Loucy (cell line): ENCODE data around the gene NLRC5.

Source experiments
- H2AFZ ChIP-seq: fragments of 200-600 bp; sonication (generic); 2 replicates; pipeline ENCODE4 v1.6.0; 2016; ENCODE audit warnings: antibody characterized with exemption, mild to moderate bottlenecking, low read length, moderate library complexity
- H3F3A ChIP-seq: fragments of 200-600 bp; 2 replicates; pipeline ENCODE4 v1.6.0; 2016; ENCODE audit warnings: antibody characterized with exemption, low read depth, mild to moderate bottlenecking
- H3K27me3 ChIP-seq: fragments of 200-600 bp; sonication (generic); 2 replicates; pipeline ENCODE4 v1.6.1; 2014; ENCODE audit warnings: low read length, mild to moderate bottlenecking; ENCODE audit not compliant: insufficient read depth, poor library complexity, severe bottlenecking
- H3K36me3 ChIP-seq: fragments of 200-600 bp; sonication (generic); 2 replicates; pipeline ENCODE4 v1.6.1; 2016; ENCODE audit warnings: low read length; ENCODE audit not compliant: insufficient read depth
- H3K4me1 ChIP-seq: fragments of 200-600 bp; sonication (generic); 2 replicates; pipeline ENCODE4 v1.5.1; 2014; ENCODE audit warnings: low read length, mild to moderate bottlenecking; ENCODE audit not compliant: insufficient read depth, poor library complexity, severe bottlenecking
- H3K4me2 ChIP-seq: fragments of 200-600 bp; sonication (generic); 2 replicates; pipeline ENCODE4 v1.6.0; 2014; ENCODE audit warnings: antibody characterized with exemption, low read length, low read depth, mild to moderate bottlenecking; ENCODE audit not compliant: poor library complexity, severe bottlenecking
- H3K4me3 ChIP-seq: fragments of 200-600 bp; sonication (generic); 2 replicates; pipeline ENCODE4 v1.5.1; 2014; ENCODE audit warnings: low read length, mild to moderate bottlenecking, mixed read lengths; ENCODE audit not compliant: poor library complexity, severe bottlenecking
- H3K79me2 ChIP-seq: fragments of 200-600 bp; sonication (generic); 2 replicates; pipeline ENCODE4 v1.6.1; 2014; ENCODE audit warnings: low read length; ENCODE audit not compliant: insufficient read depth
- H3K9ac ChIP-seq: fragments of 200-600 bp; sonication (generic); 2 replicates; pipeline ENCODE4 v1.6.0; 2014; ENCODE audit warnings: mild to moderate bottlenecking, low read depth, low read length, moderate library complexity; ENCODE audit not compliant: poor library complexity, severe bottlenecking
- H3K9me2 ChIP-seq: fragments of 200-600 bp; sonication (generic); replicated peaks from 2 replicates; pipeline ENCODE4 v1.6.1; 2016; ENCODE audit warnings: low read depth, low read length, mixed read lengths
- H3K9me3 ChIP-seq: fragments of 200-600 bp; sonication (generic); 2 replicates; pipeline ENCODE4 v1.6.1; 2014; ENCODE audit warnings: mild to moderate bottlenecking, antibody characterized with exemption, low read length, low read depth; ENCODE audit not compliant: insufficient read depth
- H4K20me1 ChIP-seq: fragments of 200-600 bp; sonication (generic); 2 replicates; pipeline ENCODE4 v1.6.0; 2014; ENCODE audit warnings: antibody characterized with exemption, low read length, mild to moderate bottlenecking; ENCODE audit not compliant: insufficient read depth, poor library complexity, severe bottlenecking
- EZH2phosphoT487 ChIP-seq: fragments of 200-600 bp; IDR thresholded peaks from 2 replicates; pipeline ENCODE4 v1.6.1; 2018; ENCODE audit warnings: antibody characterized with exemption, mild to moderate bottlenecking, moderate library complexity, borderline replicate concordance
- TF ChIP-seq, protein P1 (sequence below): fragments of 200-600 bp; sonication (generic); conservative IDR thresholded peaks from 2 replicates; pipeline ENCODE4 v1.5.1; 2014; ENCODE audit warnings: mild to moderate bottlenecking, antibody characterized with exemption, low read length

Gene NLRC5

DNA sequence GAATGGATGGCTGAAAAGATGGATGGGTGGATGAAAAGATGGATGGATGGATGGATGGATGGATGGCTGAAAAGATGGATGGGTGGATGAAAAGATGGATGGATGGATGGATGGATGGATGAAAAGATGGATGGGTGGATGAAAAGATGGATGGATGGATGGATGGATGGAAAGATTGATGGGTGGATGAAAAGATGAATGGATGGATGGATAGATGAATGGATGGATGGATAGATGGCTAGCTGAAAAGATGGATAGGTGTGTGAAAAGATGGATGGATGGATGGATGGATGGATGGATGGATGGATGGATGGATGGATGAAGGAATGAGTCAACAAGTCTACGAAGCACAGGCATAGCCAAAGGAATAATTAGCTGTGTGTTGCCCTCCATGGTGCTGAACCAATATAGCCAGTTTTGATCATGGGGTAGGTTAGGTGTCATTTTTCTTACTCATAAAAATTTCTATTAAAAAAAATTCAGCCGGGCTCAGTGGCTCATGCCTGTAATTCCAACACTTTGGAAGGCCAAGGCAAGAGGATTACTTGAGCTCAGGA is 41.1 kb downstream of the NLRC5 start:
- Histone ChIP-seq H2AFZ (no peak overlapping the region), H4K20me1 (no peaks in the 10 kb centered on the region), H3K9ac (no peak overlapping the region), H3K27me3 (no peaks in the 10 kb centered on the region), H3K9me2 (no peaks in the 10 kb centered on the region), H3K79me2 (no peaks in the 10 kb centered on the region), H3K36me3 (peaks cover 4% of the 10 kb centered on the region; the same call in 1 of the 2 replicates), H3K4me3 (no peak overlapping the region), H3F3A (no peaks in the 10 kb centered on the region), H3K4me1 (peaks cover 10% of the 10 kb centered on the region), H3K9me3 (no peaks in the 10 kb centered on the region), H3K4me2 (no peak overlapping the region)
- TF ChIP-seq, protein P1, sequence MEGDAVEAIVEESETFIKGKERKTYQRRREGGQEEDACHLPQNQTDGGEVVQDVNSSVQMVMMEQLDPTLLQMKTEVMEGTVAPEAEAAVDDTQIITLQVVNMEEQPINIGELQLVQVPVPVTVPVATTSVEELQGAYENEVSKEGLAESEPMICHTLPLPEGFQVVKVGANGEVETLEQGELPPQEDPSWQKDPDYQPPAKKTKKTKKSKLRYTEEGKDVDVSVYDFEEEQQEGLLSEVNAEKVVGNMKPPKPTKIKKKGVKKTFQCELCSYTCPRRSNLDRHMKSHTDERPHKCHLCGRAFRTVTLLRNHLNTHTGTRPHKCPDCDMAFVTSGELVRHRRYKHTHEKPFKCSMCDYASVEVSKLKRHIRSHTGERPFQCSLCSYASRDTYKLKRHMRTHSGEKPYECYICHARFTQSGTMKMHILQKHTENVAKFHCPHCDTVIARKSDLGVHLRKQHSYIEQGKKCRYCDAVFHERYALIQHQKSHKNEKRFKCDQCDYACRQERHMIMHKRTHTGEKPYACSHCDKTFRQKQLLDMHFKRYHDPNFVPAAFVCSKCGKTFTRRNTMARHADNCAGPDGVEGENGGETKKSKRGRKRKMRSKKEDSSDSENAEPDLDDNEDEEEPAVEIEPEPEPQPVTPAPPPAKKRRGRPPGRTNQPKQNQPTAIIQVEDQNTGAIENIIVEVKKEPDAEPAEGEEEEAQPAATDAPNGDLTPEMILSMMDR, result no peak
- no peak for TF ChIP-seq EZH2phosphoT487

GRCh38 chr16:57031156-57031555 is 41.8 kb downstream of the NLRC5 start:
- H3K9ac ChIP-seq, result no peak overlapping the region
- H3K4me3 ChIP-seq, result no peak overlapping the region
- peaks cover 10% of the 10 kb centered on the region for H3K4me1 ChIP-seq
- H2AFZ ChIP-seq, result no peak overlapping the region
- TF ChIP-seq, protein P1, result no peak
- TF ChIP-seq EZH2phosphoT487, result no peak
- H3K79me2 ChIP-seq, result no peaks in the 10 kb centered on the region
- H4K20me1 ChIP-seq, result no peaks in the 10 kb centered on the region
- H3K27me3 ChIP-seq, result no peaks in the 10 kb centered on the region
- no peaks in the 10 kb centered on the region for H3K9me3 ChIP-seq
- no peaks in the 10 kb centered on the region for H3K9me2 ChIP-seq
- no peak overlapping the region for H3K4me2 ChIP-seq
- no peaks in the 10 kb centered on the region for H3F3A ChIP-seq
- H3K36me3 ChIP-seq, result no peaks in the 10 kb centered on the region; the same call in 1 of the 2 replicates

GRCh38 chr16:57032346-57032745 is 43.0 kb downstream of the NLRC5 start:
- Histone ChIP-seq H3K4me1 (peaks cover 19% of the 10 kb centered on the region), H3K4me2 (no peak overlapping the region), H3K9me2 (no peaks in the 10 kb centered on the region), H4K20me1 (no peaks in the 10 kb centered on the region), H3K4me3 (no peak overlapping the region), H3F3A (no peaks in the 10 kb centered on the region), H3K36me3 (no peaks in the 10 kb centered on the region), H2AFZ (no peak overlapping the region), H3K27me3 (no peaks in the 10 kb centered on the region), H3K9me3 (no peaks in the 10 kb centered on the region), H3K9ac (no peak overlapping the region), H3K79me2 (no peaks in the 10 kb centered on the region)
- no peak for TF ChIP-seq EZH2phosphoT487

DNA sequence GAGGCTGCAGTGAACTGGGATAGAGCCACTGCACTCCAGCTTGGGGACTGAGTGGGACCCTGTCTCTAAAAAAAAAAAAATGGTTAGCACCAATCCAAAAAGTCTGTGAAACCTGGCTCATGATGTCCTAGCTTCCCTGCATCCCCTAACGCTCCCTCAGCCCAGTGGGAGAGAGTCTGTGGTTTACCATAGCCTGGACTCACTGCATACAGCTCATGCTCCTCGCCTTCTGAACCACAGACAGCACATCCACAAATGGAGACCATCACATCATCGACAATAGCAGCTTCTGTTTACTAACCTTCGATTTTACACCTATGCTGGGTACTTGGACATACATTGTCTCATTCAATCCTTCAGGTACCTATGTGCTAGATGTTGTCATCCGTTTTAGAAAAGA is 43.6 kb downstream of the NLRC5 start:
- Histone ChIP-seq H3K4me2 (no peak overlapping the region), H3K79me2 (no peaks in the 10 kb centered on the region), H3F3A (peaks cover 2% of the 10 kb centered on the region; the same call in 1 of the 2 replicates), H3K9me2 (no peaks in the 10 kb centered on the region), H3K4me3 (no peak overlapping the region), H3K9ac (no peak overlapping the region), H4K20me1 (no peaks in the 10 kb centered on the region), H3K36me3 (no peaks in the 10 kb centered on the region), H3K27me3 (no peaks in the 10 kb centered on the region), H3K4me1 (peaks cover 25% of the 10 kb centered on the region), H3K9me3 (no peaks in the 10 kb centered on the region), H2AFZ (no peak overlapping the region)
- TF ChIP-seq EZH2phosphoT487, result no peak
- TF ChIP-seq, protein P1, result no peak
